Lung (tissue), 16 donors: ENCODE results near the gene ABCC10. TPM values are rescaled to one million over a fixed set of nuclear protein-coding genes. Genes with fewer than 3 reads are reported as not detected.
A peak's percentile ranks its signal among the peaks of the same experiment; 100 is the strongest.
"Not testable (repeated sequence)": the region's sequence is repeated elsewhere in the genome, so short reads cannot be mapped to it uniquely, and the experiment has no call there.

Experiments
- ATAC-seq: fragments of 200-7000 bp; cut with Tn5 transposase; one replicate; pipeline ENCODE4 v1.9.1; 2020; ENCODE audit warnings: moderate number of reproducible peaks; ENCODE audit not compliant: insufficient read depth, low FRiP score
- DNase-seq, 3 donors: peaks; one replicate each; pipeline ENCODE4 v3.0.0-alpha.2; 2013 to 2017
- H3K27ac ChIP-seq, 2 donors: one replicate each; pipeline ENCODE4 v1.5.1; 2013; ENCODE audit warnings: mild to moderate bottlenecking in 2 of 2, moderate library complexity in 2 of 2, control low read depth in 1 of 2, inconsistent platforms in 1 of 2, low read depth in 1 of 2, low read length in 1 of 2
- H3K27me3 ChIP-seq, 3 donors: one replicate each; pipeline ENCODE4 v1.5.1; 2013; ENCODE audit warnings: low read length in 2 of 3; ENCODE audit not compliant: control insufficient read depth in 3 of 3, insufficient read depth in 3 of 3
- H3K36me3 ChIP-seq, 4 donors: one replicate each; pipeline ENCODE4 v1.5.1; 2013; ENCODE audit warnings: low read length in 4 of 4, mild to moderate bottlenecking in 1 of 4, moderate library complexity in 1 of 4; ENCODE audit not compliant: control insufficient read depth in 4 of 4, insufficient read depth in 4 of 4
- H3K4me1 ChIP-seq, 5 donors: one replicate each; pipeline ENCODE4 v1.5.1; 2013; ENCODE audit warnings: low read length in 5 of 5, mild to moderate bottlenecking in 2 of 5, moderate library complexity in 1 of 5; ENCODE audit not compliant: control insufficient read depth in 5 of 5, insufficient read depth in 5 of 5
- H3K4me3 ChIP-seq: one replicate; pipeline ENCODE4 v1.5.1; 2013; ENCODE audit warnings: mild to moderate bottlenecking, control low read depth, moderate library complexity
- H3K9ac ChIP-seq, 2 donors: one replicate each; pipeline ENCODE4 v1.5.1; 2013; ENCODE audit warnings: low read length in 2 of 2, control low read depth in 1 of 2; ENCODE audit not compliant: insufficient read depth in 1 of 2
- H3K9me3 ChIP-seq, 4 donors: one replicate each; pipeline ENCODE4 v1.5.1; 2013; ENCODE audit warnings: low read length in 3 of 4, mild to moderate bottlenecking in 1 of 4, moderate library complexity in 1 of 4; ENCODE audit not compliant: control insufficient read depth in 4 of 4, insufficient read depth in 3 of 4
- WGBS, 2 donors: extraction: QIAGEN DNeasy Blood & Tissue Kit; methylation state at CpG; one replicate each; pipeline ENCODE4 v1.1.7; 2013; 5-methylcytosine and 5-hydroxymethylcytosine counted together
- long read RNA-seq, 5 donors: transcript quantifications; one replicate each; lab custom pipeline, GENCODE V29; 2026
- polyA plus RNA-seq, 2 donors: library from polyadenylated mRNA; stranded (reverse); fragments of 200-250 nt; gene quantifications; one replicate each; pipeline ENCODE4 v1.2.1, GENCODE V29; 2013
- total RNA-seq, 2 donors: library from RNA; depleted of rRNA in 1 of 2; stranded (reverse); fragments of >200 nt in 1 of 2; gene quantifications; one replicate each; pipeline ENCODE4 v1.2.1, GENCODE V29; 2014 to 2021
- TF ChIP-seq, protein P1 (sequence below): IDR thresholded peaks from 2 replicates; pipeline ENCODE4 v1.5.1; 2012; ENCODE audit warnings: mild to moderate bottlenecking; ENCODE audit errors: control extremely low read depth, extremely low read depth
- donor health status: control.
- donor health status: control.
- donor health status: Bipolar disorder and iron deficiency.
- donor health status: healthy.
- donor health status: DM: yes; HTN: yes; CAD: no.

Gene ABCC10
- total RNA-seq (10 to 100 TPM; 18.7 to 43.3 TPM), polyA plus RNA-seq (10 to 100 TPM; 15.7 to 33.6 TPM)
- long read RNA-seq, donor 1, partial matches to known transcripts: 11 of 11 reads
- long read RNA-seq, donor 1, other reads (novel, unspliced or antisense): 0 of 11 reads
- long read RNA-seq, donor 2: 0 reads
- long read RNA-seq, donor 3: 0 reads
- long read RNA-seq, donor 4: 0 reads
- long read RNA-seq, donor 5: 0 reads

DNA sequence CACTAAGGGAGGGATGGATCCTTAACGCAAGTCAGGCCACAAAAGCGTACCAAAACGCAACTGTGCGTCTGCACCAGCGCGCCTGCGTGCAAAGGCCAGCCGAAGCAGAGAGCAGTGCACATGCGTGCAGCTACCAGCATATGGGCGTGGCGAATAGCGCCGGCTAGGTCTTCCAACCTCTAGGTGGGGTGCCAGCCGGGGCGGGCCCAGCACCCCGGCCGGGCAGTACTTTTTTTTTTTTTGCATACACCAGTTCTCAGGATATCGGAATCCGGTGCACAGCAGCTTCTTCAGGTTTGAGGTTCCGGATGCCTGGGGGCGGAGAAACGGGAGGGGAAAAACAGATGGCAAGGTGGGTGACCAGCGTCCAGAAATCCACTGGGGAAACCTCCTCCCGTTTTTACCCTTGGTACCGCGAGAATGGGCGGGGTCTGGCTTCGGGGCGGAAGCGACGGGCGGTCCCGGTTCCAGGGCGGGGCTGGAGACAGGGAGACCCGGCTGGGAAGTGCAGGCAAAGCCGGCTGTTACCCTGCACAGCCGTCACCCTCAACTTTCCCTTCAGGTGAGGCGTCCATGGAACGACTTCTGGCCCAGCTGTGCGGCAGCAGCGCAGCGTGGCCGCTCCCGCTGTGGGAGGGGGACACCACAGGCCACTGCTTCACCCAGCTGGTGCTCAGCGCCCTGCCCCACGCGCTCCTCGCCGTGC lies at the start of gene ABCC10:
Gene ABCC10, plus strand, starts transcription at position 136 of the 706 bp plus-strand sequence. Its CDS starts 438 bp downstream, at position 574.
- H3K9ac ChIP-seq: peak within 1 kb of the TSS; percentile 48 to 74
- TF ChIP-seq, protein P1, sequence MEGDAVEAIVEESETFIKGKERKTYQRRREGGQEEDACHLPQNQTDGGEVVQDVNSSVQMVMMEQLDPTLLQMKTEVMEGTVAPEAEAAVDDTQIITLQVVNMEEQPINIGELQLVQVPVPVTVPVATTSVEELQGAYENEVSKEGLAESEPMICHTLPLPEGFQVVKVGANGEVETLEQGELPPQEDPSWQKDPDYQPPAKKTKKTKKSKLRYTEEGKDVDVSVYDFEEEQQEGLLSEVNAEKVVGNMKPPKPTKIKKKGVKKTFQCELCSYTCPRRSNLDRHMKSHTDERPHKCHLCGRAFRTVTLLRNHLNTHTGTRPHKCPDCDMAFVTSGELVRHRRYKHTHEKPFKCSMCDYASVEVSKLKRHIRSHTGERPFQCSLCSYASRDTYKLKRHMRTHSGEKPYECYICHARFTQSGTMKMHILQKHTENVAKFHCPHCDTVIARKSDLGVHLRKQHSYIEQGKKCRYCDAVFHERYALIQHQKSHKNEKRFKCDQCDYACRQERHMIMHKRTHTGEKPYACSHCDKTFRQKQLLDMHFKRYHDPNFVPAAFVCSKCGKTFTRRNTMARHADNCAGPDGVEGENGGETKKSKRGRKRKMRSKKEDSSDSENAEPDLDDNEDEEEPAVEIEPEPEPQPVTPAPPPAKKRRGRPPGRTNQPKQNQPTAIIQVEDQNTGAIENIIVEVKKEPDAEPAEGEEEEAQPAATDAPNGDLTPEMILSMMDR: no peak
- ATAC-seq (peak; percentile 96), DNase-seq (peak; percentile 96 to 97 (median 96))
- H3K4me1 ChIP-seq: peaks cover 0 to 15% (median 5%) of the 10 kb centered on the region in 5 donors
- peak within 1 kb of the TSS; percentile 80 for H3K4me3 ChIP-seq
- no peaks in the 10 kb centered on the region for H3K9me3 ChIP-seq
- H3K36me3 ChIP-seq: peaks cover 0 to 5% (median 0%) of the 10 kb centered on the region in 4 donors
- H3K27me3 ChIP-seq: no peaks in the 10 kb centered on the region
- WGBS, 2 donors: 0 to 1% methylated on average over 49 of the region's 49 CpGs
- peak within 1 kb of the TSS; percentile 80 to 96 for H3K27ac ChIP-seq

GRCh38 chr6:43377710-43378229 lies 49.6 kb upstream of the ABCC10 start:
- H3K4me3 ChIP-seq: no peak overlapping the region
- DNase-seq: no peak
- peaks cover 0 to 7% (median 4%) of the 10 kb centered on the region in 3 donors for H3K27me3 ChIP-seq
- TF ChIP-seq, protein P1: no peak
- H3K9ac ChIP-seq: no peak overlapping the region
- H3K4me1 ChIP-seq: no peaks in the 10 kb centered on the region
- WGBS, 2 donors: 76 to 96% methylated on average over 2 of the region's 2 CpGs
- no peak for ATAC-seq
- no peak overlapping the region for H3K27ac ChIP-seq
- no peaks in the 10 kb centered on the region for H3K36me3 ChIP-seq
- H3K9me3 ChIP-seq: no peaks in the 10 kb centered on the region

- peaks cover 0 to 7% (median 4%) of the 10 kb centered on the region in 3 donors for H3K27me3 ChIP-seq
- no peak for ATAC-seq
- H3K9me3 ChIP-seq: no peaks in the 10 kb centered on the region
- peaks cover 0 to 1% (median 0%) of the 10 kb centered on the region in 5 donors for H3K4me1 ChIP-seq
- no peak overlapping the region for H3K27ac ChIP-seq
- TF ChIP-seq, protein P1: no peak
- no peaks in the 10 kb centered on the region for H3K36me3 ChIP-seq
- DNase-seq: no peak
- 68 to 73% methylated on average over 3 of the region's 3 CpGs for WGBS, 2 donors
- no peak overlapping the region for H3K9ac ChIP-seq
- no peak overlapping the region for H3K4me3 ChIP-seq
These were observed 48.7 kb upstream of the ABCC10 start for GRCh38 chr6:43378631-43379030.

GRCh38 chr6:43380858-43381257 lies 46.5 kb upstream of the ABCC10 start:
- H3K27me3 ChIP-seq, DNase-seq, ATAC-seq, H3K27ac ChIP-seq, H3K4me3 ChIP-seq, H3K9ac ChIP-seq, H3K4me1 ChIP-seq, H3K36me3 ChIP-seq, H3K9me3 ChIP-seq: not testable (repeated sequence)
- WGBS, 2 donors: 89 to 95% methylated on average over 9 of the region's 9 CpGs
